T-helper 2 cell treated with Interferon-gamma antibody and Interleukin-4, amounts not matched to agents 100 ng/mL and 5 ng/mL, for 36 hours (primary cell): ENCODE data around the gene URAD. TPM values are rescaled to one million over a fixed set of nuclear protein-coding genes. Genes with fewer than 3 reads are reported as not detected.
"Not testable (repeated sequence)": the region's sequence is repeated elsewhere in the genome, so short reads cannot be mapped to it uniquely, and the experiment has no call there.

Experiments
- intact Hi-C: fragments of 100-400 bp; cut with micrococcal nuclease; formaldehyde crosslinking; loops from one replicate; pipeline ENCODE4 v1.15.1; 2023
- total RNA-seq: library from RNA; stranded (reverse); gene quantifications from 2 replicates; pipeline ENCODE4 v1.2.3, GENCODE V29; 2022

The URAD gene, protein sequence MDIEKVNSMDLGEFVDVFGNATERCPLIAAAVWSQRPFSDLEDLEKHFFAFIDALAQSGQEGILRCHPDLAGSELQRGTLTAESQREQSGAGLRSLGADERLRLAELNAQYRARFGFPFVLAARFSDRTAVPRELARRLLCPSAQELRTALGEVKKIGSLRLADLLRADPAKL
- total RNA-seq, result not detected in 2 replicates

DNA sequence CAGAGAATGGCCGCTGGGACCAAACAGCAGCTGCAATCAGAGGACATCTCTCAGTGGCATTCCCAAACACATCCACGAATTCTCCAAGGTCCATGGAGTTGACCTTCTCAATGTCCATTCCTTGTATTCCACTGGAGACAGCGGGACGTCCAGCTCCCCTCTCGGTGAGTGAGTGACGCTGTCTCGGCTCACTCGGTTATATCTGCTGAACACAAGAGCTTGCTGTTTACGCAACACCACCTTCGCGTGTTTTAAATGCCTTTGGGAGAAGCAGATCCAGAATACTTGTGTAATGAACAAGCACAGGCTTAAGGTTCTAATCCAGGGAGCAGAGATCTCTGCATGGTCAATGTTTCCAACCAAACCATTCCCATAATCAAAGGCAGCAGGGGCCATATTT is at the start of gene URAD:
Gene URAD (minus strand): TSS at position 174 of the 400 bp plus-strand sequence. CDS start 56 bp downstream, at position 118.
- intact Hi-C loops, result no loop called here

DNA sequence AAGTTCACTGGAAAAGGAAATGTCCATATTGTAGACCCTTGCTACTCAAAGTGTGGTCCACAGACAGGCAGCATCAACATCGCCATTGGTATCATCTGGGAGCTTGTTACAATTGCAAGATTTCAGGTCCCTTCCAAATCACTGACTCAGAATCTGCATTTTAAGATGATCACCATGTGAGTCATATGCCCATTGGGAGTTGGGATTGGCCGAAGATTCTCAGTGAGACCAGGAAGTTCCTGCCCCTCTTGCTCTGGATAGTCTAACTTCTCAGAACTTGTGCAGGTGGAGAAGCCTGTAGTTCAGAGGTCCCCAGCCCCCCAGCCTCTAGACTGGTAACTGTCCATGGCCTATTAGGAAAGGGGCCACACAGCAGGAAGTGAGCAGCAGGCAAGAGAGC is 48.9 kb upstream of the URAD start:
- intact Hi-C loops, result no loop called here

DNA sequence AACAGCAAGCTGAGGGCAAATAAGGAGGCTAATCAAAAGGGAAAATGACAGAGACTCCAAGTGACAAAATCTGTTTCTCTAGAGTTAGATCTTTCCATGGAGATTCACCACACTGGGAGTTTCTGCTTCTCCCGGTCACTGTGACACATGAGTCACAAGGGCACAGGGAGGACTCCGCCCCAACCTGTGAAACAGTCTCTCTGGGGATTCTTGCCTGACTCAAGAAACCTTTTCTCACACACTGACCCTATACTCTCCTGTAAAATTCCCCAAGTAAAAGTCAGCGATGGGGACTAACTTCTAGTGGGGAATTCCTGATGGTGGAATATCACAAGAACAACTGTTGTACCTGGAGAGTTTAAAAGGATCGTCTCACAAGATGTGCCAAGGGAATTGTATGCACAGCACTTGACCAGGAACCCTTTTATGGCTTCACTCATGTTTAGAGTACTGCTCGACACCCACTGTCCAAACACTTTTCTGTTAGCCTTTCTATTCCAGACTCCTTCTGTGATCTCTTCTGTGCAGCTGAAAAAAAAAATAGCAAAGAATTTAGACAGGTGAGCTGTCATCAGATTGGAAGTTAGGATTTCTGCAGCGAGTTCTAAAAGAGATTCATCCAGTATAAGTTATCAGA is 46.8 kb upstream of the URAD start:
- intact Hi-C loops, result no loop called here

DNA sequence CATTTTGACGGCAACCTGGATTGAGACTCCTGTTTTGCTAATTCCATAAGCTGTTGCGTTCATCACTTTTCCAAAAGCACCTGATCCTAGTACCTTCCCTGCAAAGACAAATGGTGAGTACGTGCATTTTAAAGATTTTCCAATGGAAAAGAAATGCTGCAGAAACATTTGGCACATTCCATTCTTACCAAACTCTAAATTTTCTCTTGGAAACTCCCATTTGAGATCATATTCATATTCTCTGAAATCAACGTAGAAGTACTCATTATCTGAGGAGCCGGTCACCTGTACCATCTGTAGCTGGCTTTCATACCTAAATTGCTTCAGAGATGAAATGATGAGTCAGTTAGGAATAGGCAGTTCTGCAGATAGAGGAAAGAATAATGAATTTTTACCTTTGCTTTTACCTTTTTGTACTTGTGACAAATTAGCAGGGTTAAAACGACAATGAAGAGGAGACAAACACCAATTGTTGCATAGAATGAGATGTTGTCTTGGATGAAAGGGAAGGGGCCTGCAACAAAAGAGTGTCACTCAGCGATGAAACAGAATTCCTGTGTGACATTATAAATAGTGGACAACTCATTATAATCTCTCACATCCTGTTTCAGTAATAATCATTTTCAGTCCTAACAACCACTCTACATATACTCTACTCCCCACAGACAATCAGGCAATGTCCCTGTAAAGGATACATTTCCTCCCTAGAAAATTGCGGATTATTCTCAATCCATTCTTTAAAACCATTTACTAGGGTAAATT is 45.6 kb upstream of the URAD start:
- intact Hi-C loops, result no loop called here

DNA sequence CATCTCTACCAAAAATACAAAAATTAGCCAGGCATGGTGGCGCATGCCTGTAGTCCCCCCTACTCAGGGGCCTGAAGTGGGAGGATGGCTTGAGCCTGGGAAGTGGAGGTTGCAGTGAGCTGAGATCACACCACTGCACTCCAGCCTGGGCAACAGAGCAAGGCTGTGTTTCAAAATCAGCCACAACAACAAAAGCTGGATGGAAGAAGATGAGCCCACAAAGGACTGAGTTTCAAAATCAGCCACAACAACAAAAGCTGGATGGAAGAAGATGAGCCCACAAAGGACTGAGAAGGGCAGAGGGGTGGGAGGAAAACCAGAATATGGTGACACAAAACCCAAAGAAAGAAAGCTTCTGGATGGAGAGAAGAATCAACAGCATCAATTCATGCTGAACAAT is 43.9 kb upstream of the URAD start:
- intact Hi-C loops, result not testable (repeated sequence)

DNA sequence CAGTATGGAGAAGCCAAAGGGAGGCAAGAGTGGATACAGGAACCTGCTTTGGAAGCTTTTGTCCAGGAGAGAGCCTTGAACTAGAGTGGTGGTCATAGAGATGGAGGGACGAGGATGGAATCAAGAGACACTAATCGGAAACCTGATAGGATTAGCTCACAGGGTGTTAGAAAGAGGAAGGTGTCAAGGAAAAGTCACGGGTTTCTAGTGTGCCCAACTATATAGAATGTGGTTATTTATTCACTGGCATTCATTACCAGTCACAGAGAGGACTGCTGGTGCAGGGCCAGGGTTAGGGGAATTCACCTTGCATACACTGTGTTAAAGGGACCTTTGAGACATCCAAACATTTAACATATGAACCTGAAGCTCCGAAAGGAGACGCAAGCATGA is 43.4 kb upstream of the URAD start:
- intact Hi-C loops, result no loop called here

DNA sequence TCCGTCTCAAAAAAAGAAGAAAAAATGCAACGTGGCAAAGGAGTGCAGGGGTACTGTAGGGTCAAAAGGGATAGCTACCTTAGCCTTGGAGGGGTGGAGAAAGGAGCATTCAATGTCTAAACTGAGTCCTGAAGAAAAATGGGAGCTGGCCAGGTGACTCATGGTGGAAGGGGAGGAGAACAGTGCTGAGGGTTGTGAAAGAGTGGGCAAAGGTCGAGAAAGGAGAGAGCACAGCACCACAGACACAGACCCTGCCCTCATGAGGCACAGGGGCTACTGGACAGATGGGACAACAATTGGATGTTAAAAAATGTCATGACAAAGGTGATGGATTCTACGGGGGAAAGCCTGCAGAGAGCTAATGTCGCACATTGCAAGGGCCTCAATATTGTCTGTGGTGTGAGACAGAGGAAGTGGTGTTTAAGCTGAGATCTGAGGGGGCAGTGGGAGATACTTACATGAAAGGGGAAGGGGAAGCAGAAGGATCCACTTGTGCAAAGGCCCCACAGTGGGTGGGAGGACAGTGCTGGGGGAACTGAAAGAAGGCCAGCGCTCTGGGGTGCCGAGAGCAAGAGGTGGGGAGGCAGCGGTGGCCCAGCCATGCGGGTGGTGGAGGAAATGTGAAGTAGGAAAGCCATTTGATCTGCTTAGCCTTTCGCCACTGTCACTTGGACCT is 42.9 kb upstream of the URAD start:
- intact Hi-C loops, result no loop called here

DNA sequence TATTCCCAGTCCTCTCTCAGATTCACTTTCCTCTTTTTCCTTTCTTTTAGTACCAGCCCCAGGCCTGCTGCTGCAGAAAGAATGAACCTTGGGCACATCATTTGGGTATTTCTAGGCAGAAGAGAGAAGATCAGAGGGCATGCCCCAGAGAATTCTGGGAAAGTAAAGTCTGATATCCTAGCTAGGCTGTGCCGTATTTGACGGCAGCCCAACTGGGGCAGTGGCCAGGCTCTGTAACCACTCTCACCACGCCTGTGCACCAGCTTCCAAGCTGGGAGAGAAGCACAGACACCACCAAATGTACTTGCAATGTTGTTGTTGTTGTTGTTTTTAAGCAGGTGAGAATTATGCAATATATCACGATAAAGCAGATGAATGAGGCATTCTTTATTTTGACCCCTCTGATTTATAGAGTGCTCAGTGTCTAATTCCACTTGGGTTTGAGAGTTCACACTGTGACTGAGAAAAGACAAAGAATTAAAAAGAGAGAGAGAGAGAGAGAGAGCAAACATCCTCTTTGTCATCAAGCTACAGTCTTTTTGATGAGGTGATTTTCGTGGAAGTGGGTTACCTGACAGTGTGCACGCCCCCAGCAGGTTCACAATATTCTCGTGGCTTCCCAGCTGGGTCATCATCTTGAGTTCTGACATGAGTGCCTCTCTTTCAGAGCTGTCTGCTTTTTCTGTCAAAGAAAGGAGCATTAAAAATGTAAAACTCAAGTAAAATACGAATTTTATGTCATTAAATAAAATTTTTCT is 39.3 kb upstream of the URAD start:
- intact Hi-C loops, result no loop called here

DNA sequence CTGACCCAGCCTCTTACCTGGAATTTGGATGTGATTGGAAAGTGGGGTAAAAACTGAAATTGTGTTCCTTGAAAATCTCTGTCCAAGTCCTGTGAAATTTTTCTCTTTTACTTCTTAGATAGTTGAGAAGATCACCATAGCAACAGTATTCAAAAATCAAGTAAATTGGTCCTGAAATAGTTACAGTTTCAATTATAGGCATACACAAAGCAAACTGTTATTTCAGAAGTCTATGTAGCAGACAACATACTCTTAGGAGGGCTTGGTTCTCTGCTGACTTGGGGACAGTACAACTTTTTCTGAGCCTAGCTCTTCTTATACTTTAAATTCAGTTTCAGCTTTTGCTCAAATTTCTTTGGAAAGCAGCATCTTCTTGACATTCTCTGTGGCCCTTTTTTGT is 38.6 kb upstream of the URAD start:
- intact Hi-C loops, result no loop called here

DNA sequence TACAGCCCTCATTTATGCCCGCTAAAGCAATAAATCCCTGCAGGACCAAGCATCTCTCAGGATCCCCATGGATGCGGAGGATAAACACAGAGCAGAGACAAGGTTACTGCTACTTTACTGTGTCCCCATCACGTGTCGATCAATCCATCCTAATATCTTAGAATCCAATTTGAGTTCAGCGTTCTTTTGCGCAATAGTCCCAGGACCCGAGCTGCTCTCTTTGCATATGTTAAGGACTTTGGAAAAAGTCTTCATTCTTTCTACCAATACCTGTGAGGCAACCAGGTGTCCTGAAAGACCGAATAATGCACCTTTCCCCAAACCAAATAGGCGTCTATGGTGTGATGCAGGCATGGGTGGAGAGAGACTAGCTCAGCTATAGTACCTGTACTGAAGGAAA is 38.0 kb upstream of the URAD start:
- intact Hi-C loops, result no loop called here

DNA sequence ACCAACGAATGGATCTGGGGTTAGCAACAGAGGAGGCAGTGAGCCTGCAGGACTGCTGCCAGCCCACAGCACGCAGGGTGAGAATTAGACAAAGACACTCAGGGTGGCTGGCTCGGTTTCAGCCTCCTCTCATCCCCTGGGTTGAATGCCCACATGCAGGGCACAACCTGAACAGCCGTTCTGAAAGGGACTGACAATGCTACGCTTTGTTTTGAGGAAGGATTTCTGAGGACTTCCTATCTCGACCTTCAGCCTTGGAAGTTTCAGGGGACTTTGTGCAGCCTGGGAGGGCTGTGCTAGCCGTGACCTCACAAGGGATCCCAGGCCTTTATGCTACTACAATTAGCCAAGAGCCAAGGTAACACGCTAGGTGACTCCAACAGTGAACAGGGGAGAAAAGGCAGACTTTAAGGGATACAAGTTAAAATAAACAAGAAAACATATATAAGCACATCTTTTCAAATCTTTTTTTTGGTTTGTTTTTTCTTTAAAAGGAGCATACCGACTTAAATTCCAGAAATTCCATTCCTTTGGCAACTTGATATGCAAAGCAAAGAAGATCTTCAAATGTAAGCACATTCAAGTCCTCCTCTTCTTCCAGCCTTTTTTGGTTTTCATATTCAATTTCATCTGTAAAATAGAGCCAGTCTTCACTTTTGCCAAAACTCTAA is 34.5 kb upstream of the URAD start:
- intact Hi-C loops, result no loop called here

DNA sequence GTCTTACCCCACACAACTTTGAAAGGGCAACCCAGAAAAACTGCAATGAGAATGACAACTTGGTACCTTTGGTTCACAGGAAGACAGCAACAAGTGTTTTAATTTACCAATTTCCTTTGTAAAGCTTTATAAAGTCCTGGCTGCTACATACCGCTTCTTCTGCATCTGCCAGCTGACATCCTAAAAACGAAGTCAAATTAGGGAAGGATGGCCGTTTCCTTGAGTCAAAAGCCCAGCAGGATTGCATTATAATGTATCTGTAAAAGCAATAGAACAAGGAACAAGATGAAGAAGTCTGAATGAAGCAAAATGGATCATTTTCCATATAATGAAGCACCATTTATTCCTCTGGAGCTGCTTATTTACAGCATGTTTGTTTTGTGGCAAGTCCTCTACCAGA is 25.8 kb upstream of the URAD start:
- intact Hi-C loops, result no loop called here

DNA sequence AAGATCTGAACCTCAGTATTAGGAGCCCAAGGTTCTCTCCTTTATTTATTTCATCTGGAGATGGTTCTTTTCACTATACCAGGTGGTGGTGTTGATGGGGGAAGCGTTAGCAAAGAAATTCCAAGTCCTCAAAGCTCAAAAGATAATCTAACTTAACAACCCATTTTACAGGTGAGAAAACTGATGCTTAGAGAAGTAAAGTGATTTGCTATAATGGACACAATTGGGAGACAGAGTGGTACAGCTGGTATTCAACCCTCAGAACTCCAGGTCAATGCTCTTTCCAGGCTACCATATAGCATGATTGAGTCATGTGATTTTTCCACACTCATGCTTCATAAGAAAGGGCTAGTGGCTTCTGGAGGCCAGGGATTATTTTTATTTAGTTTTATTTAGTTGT is 25.0 kb upstream of the URAD start:
- intact Hi-C loops, result no loop called here

DNA sequence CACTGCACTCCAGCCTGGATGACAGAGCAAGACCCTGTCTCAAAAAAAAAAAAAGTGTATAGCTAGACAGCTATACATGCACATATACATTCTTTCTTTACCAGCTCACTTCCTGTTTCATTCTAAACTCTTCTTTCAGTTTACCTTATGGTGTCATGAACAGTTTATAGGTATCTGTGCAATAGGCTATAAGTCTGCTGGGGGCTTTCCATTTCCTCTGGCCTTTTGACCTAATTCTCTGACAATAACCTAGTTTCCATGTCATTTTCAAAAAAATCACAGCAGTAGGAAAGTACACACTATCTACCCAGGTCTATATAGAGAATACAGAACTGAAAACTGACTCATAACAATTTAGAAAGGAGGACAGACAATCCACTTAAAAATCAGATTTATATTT is 24.4 kb upstream of the URAD start:
- intact Hi-C loops, result no loop called here

DNA sequence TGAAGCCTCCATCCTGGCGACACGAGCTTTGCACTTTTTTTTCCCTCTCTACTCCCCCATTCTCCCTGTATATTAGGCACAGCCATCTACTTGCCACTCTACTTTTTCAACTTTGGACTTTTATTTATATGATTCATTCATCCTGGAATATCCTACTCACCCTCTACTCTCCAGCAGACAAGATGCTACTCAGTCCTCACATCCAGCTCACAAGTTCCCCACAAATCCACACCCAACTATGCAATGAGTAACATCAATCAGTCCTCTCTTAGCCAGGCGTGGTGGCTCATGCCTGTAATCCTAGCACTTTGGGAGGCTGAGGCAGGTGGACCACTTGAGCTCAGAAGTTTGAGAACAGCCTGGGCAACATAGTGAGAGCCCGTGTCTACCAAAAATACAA is 23.9 kb upstream of the URAD start:
- intact Hi-C loops, result no loop called here

DNA sequence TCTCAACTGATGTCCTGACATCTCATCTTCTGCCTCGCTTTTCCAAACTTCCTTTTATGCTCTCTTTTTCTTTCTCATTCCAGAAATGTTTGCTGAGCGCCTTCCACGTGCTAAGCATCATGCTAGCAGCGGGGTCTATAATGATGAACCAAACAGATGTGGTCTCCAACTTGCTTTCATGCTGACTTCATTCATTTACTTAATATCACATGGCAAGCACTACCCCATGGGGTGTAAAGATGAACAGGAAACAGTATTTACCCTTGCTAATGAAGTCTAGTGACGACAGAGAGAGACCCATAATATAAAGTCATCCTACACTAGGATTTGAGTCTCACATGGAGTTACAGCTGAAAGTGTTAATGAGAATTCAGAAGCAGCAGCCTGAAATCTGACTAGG is 21.6 kb upstream of the URAD start:
- intact Hi-C loops, result no loop called here

DNA sequence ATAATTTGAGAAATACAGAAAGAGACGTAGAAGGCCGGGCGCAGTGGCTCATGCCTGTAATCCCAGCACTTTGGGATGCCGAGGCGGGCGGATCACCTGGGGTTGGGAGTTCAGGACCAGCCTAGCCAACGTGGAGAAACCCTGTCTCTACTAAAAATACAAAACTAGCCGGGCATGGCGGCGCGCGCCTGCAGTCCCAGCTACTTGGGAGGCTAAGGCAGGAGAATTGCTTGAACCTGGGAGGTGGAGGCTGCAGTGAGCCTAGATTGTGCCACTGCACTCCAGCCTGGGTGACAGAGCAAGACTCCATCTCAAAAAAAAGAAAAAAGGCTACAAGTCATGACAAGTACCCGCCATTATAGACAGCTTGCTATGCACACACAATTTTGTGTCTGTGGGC is 16.5 kb upstream of the URAD start:
- intact Hi-C loops, result not testable (repeated sequence)

DNA sequence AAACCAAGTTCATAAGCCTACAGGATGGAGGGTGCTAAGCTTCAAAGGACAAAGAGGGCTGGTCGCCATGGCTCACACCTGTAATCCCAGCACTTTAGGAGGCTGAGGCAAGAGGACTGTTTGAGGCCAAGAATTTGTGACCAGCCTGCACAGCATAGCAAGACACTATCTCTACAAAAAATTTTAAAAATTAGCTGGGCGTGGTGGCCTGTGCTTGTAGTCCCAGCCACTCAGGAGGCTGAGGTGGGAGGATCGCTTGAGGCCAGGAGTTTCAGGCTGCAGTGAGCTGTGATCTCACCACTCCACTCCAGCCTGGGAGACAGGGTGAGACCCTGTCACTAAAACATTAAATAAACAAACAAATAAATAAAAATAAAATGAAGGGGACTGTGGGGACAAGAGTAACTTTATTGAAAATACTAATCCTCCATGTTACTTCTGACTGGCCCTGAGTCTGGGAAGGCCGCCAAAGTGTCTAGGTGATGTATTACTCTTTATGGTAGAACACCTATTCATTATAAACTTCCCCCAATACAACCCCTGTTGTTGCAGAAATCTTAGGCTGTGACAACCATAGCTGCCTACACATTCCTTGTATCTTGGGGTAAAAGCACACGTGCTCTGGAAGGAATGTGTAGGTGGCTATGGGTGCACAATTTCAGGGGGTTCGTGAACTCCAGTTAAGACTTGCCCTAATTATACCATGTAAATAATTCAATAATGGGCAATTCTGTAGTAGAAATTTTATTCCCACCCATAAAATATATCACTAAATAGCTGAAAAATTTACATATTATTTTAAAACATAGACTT is 14.6 kb upstream of the URAD start:
- intact Hi-C loops, result no loop called here

DNA sequence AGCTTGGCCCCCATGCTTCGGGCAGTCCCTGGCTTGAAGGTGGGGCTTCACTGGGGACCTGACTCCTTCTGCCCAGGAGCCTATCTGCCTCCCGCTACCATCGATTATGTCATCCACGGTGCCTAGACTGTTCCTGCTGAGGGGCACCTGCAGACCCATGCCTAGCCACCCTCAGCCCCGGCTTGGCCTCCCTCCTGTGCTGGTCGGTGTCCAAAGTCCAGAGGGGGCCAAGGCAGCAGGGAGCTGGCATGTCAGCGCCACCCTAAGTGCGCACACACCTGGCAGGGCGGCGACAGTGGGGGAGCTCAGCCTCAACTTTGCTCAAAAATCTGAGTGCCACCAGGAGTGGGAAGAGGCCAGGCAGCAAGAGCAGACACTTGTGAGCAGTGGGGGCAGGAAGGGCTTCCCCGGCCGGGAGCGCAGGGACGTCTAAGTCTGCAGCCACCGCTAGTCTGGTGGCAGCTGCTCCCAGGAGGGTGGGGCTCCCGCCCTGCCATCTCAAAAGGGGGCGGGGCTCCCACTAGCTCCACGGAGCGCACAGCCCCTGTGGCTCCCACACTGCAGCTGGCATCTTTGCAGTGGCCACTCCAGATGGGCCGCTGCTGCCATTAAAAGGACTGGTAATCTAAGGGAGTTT is 13.5 kb upstream of the URAD start:
- intact Hi-C loops, result no loop called here

DNA sequence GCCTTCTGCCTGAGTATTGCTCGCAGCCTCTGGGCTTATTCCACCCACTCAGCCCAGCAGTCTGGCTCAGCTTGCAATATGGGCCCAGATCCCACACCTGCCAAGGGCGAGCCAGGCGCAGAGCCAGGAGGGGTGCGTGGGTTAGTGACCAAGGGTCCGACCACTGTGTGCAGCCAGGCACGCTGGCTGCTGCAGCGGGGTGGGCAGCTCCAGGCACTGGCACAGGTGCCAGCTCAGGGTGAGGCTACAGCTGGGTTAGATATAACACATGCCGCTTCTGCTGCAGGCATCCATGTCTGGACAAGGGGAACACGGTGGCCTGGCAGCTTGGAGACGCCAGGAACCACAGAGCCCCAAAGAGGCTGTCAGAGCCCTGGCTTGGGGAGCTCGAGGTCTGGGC is 12.6 kb upstream of the URAD start:
- intact Hi-C loops, result no loop called here
